Fibroblast of skin of right biceps (primary cell): Measurements from ENCODE around the gene PCNX1.

Source experiments
- DNase-seq: peaks from one replicate; pipeline ENCODE4 v3.0.0-alpha.2; 2013

PCNX1 gene

GRCh38 chr14:70889555-70889954 lies 17.7 kb upstream of the PCNX1 start:
- DNase-seq, result no peak

- DNase-seq, result peak; percentile 54
These were observed 16.2 kb upstream of the PCNX1 start for GRCh38 chr14:70890826-70891659.

- peak; percentile 45 for DNase-seq
These were observed 15.5 kb upstream of the PCNX1 start for GRCh38 chr14:70891737-70892136.

DNA sequence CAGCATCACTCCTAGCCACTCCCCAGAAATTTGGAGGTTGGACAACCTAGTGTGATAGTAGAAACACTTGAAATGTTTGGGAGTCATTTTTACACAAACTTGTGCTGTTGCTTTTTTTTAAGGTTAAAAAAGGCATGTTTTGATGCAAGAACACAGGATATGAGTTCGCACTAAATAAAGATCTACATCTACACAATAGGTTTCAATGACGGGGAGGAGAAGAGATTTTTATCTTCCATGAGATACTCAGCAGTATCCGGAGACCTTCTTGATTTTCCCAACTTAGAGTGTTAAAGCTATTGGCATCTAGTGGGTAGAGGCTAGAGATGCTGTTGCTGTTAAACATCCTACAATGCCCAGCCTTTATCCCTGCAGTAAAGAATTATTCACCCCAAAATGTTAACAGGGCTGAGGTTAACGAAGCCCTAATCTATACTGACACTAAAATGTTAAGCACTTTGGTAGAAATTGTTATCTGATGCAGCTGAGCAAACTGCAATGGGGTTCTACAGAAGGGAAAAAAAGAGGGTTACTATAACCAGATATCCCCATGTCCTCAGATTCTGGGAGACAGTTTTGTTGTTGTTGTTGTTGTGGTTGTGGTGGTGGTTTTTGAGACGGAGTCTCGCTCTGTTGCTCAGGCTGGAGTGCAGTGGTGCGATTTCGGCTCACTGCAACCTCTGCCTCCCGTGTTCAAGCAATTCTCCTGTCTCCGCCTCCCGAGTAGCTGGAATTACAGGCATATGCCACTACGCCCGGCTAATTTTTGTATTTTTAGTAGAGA lies 14.0 kb upstream of the PCNX1 start:
- DNase-seq, result no peak

GRCh38 chr14:70893858-70894291 lies 13.4 kb upstream of the PCNX1 start:
- no peak for DNase-seq

DNA sequence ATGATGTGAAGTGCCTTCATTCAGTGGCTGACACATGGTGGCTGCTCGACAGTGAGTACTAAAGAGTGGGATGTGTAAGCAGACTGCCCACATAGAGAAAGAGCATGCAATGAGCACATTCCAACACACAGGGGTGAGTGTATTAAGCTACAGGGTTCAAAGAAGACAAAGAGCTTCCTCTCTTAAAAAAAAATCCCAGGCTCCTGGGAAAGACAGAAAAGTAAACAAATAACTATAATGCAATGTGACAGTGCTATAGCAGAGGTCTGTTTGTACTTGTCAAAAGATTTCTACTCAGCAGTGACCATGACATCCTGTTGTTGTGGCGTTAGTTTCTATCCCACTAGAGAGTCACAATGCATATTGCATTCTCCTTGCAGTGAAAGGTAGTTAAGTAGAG lies 12.4 kb upstream of the PCNX1 start:
- peak; percentile 50 for DNase-seq

- no peak for DNase-seq
These were observed 10.9 kb upstream of the PCNX1 start for GRCh38 chr14:70896317-70896716.

DNA sequence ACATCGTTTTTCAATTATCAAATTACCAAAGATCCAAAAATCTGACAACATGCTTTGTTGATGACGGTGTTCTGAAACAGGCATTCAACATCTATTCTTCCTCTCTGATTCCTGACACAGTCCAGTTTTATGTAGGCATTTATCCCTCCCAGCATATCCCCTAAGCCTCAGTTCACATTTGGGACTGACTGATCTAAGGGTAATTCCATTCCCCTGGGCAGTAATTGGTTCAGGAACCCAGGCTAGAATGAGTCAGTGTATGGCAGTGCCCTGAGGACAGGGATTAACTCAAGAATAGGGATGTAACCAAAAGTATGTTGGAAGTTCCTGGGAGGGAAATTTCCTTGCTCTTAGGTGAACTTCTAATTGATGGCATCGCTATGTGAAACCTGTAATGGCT lies 10.3 kb upstream of the PCNX1 start:
- peak; percentile 53 for DNase-seq

DNA sequence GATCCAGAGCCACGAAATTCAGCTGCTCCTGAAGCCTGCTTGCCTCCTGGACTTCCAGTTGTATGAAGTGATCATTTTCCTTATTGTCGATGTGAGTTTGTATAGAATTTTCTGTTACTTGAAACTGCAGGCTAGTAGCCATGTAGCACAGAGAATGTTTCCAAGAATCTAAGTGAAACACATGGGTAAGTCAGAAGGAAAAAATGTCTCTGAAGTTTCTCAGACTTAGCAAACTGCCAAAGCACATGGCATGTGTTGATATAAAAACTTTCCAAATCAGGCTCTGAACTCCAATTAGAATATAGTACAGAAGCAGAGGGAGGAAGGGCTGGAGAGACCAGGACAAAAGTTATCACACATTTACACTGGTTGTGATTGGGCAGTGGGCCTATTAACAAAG lies 9.8 kb upstream of the PCNX1 start:
- DNase-seq, result peak; percentile 88

GRCh38 chr14:70898111-70898745 lies 9.0 kb upstream of the PCNX1 start:
- DNase-seq, result peak; percentile 65

- DNase-seq, result peak; percentile 84
These were observed 6.0 kb upstream of the PCNX1 start for GRCh38 chr14:70901269-70901668.

DNA sequence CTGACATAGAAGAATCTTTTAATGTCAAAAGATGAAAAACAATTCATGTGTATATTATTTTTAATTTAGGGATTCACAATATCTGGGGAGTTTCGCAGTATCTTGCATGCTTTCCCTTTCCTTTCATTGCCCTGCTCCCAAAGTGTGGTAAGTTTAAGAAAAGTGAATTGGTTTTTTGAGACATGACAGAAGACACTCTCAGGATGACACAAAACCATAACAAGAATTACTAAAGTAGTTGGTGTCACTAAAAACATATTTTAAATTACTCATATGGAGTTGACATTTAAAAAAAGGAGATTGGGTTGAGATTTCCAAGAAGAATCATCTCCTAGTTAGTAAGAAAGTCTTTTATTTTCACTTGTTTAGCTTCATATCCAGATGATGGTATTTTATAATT lies 5.1 kb upstream of the PCNX1 start:
- no peak for DNase-seq

DNA sequence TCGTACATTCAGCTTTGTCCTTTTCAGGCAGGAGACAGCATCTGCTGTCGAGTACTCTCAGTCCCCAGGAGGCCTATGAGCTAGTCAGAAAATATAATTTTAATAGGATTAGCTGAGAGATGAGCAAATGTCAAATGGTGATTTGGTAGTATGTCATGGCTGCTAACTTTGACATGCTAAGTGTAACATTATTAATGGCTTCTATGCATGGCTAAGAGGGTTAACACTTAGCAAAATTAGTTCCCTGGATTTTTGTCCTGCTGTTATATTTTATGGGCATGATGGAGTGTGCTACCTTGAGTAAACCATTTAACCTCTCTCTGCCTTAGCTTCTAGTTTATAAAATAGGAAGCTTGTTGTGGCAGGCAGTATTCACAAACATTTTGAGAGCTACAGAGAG lies 2.9 kb upstream of the PCNX1 start:
- no peak for DNase-seq

DNA sequence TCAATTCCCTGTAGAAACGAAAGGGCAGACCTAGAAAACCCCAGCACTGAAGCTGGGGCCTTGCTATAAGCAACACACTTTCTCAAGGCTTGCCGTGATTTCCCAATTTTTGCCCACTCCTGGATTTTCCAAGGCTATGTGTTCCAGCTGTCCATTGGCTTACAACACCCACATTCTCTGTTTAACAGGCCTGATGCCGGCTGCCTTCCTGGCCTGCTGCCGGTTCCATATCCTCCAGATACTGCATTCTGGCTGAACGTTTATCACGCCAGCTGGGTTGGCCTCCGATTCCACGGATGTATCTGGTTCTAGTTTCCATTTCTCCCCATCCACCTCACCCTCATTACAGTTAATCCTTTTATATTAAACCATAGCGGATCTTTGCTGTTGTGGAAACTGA lies 2.0 kb upstream of the PCNX1 start:
- DNase-seq, result peak; percentile 65

- no peak for DNase-seq
These were observed 475 bp upstream of the PCNX1 start for GRCh38 chr14:70906793-70907175.

- peak; percentile 63 for DNase-seq
These were observed 1.0 kb downstream of the PCNX1 start for GRCh38 chr14:70907996-70908934.

- no peak for DNase-seq
These were observed 1.8 kb downstream of the PCNX1 start for GRCh38 chr14:70908935-70909641.

GRCh38 chr14:70909733-70910614 lies 2.7 kb downstream of the PCNX1 start:
- peak; percentile 40 for DNase-seq

GRCh38 chr14:70915415-70915814 lies 8.2 kb downstream of the PCNX1 start:
- no peak for DNase-seq

DNA sequence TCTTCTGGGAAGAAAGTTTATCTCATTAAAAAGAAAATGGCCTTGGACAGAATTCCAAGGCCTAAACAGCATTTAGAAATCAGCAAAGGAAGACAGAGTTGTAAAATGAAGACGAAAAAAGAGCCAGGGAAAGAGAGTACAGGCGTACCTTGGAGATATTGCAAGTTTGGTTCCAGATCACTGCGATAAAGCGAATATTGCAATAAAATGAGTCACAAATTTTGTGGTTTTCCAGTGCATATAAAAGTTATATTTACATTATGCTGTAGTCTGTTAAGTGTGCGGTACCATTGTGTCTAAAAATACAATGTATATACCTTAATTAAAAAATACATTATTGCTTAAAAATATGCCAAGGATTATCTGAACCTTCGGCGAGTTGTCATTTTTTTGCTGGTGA lies 9.0 kb downstream of the PCNX1 start:
- no peak for DNase-seq

GRCh38 chr14:70916799-70917198 lies 9.5 kb downstream of the PCNX1 start:
- DNase-seq, result no peak
